PFSK-1 (cell line): Measurements from ENCODE around the gene FAM13A.

Source experiments
- FOXP2 ChIP-seq: optimal IDR thresholded peaks from 2 replicates; pipeline ENCODE3; 2011; ENCODE audit warnings: borderline replicate concordance, control low read depth, inconsistent platforms; ENCODE audit not compliant: insufficient read depth; ENCODE audit errors: extremely low read length, extremely low read depth
- POLR2AphosphoS5 ChIP-seq: IDR thresholded peaks from 2 replicates; pipeline ENCODE4 v1.6.1; 2012; ENCODE audit warnings: low read depth, mild to moderate bottlenecking, control low read depth, low read length, moderate library complexity
- SIN3A ChIP-seq: IDR thresholded peaks from 2 replicates; pipeline ENCODE4 v1.6.1; 2012; ENCODE audit warnings: mild to moderate bottlenecking, low read length, moderate library complexity, borderline replicate concordance; ENCODE audit not compliant: insufficient read depth
- TAF1 ChIP-seq: IDR thresholded peaks from 2 replicates; pipeline ENCODE4 v1.6.1; 2012; ENCODE audit warnings: low read length, control low read depth, borderline replicate concordance; ENCODE audit not compliant: insufficient read depth
- TF ChIP-seq, protein P1 (sequence below), 2 experiments: IDR thresholded peaks; 2 replicates each; pipeline versions ENCODE4 v1.6.1 to v1.8.0; 2011 to 2012; ENCODE audit warnings: low read depth in 2 of 2, low read length in 2 of 2, control low read depth in 1 of 2, inconsistent platforms in 1 of 2, mild to moderate bottlenecking in 1 of 2, moderate library complexity in 1 of 2; ENCODE audit not compliant: insufficient read depth in 1 of 2

DNA sequence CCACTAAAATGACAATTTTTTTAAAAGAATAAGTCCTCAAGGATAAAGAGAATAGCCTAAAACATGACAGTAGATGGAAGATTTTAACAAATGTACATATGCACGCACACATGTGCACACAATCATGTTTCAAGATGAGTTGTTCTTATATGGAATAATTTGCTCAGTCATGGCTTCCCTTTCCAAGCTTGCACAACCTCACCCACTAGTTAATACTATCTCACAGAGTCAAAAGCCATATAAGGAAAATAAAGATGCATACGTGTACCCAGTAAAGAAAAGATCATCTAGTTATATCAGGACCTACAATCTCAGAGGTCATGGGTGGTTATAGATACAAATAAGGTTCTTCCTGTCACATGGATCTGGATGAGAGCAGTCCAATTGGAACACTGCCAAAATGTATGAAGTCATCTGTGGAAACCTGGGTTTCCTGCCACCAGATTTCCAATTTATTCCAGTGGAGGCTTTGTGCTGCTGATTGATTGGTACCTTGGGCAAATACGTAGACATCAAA, 56.1 kb downstream of the FAM13A start:
- TF ChIP-seq POLR2AphosphoS5 (no peak), SIN3A (0 out of 2 replicates have a peak, but pooled peaks have one; percentile 60), TAF1 (no peak), FOXP2 (no peak)
- TF ChIP-seq, protein P1, sequence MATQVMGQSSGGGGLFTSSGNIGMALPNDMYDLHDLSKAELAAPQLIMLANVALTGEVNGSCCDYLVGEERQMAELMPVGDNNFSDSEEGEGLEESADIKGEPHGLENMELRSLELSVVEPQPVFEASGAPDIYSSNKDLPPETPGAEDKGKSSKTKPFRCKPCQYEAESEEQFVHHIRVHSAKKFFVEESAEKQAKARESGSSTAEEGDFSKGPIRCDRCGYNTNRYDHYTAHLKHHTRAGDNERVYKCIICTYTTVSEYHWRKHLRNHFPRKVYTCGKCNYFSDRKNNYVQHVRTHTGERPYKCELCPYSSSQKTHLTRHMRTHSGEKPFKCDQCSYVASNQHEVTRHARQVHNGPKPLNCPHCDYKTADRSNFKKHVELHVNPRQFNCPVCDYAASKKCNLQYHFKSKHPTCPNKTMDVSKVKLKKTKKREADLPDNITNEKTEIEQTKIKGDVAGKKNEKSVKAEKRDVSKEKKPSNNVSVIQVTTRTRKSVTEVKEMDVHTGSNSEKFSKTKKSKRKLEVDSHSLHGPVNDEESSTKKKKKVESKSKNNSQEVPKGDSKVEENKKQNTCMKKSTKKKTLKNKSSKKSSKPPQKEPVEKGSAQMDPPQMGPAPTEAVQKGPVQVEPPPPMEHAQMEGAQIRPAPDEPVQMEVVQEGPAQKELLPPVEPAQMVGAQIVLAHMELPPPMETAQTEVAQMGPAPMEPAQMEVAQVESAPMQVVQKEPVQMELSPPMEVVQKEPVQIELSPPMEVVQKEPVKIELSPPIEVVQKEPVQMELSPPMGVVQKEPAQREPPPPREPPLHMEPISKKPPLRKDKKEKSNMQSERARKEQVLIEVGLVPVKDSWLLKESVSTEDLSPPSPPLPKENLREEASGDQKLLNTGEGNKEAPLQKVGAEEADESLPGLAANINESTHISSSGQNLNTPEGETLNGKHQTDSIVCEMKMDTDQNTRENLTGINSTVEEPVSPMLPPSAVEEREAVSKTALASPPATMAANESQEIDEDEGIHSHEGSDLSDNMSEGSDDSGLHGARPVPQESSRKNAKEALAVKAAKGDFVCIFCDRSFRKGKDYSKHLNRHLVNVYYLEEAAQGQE (IDR thresholded peaks at IDR 0.05; ENCODE audit: insufficient read depth in 1 of 2, low read depth in 2 of 2, low read length in 2 of 2), result no peak
